Panc1 (cell line): ENCODE measurements around the gene LMO3. TPM values are rescaled to one million over a fixed set of nuclear protein-coding genes. Genes with fewer than 3 reads are reported as not detected.

ENCODE experiments used
- ATAC-seq: fragments of 200-7000 bp; cut with Tn5 transposase; 2 replicates; pipeline ENCODE4 v1.9.1; 2020; ENCODE audit warnings: mild to moderate bottlenecking, moderate library complexity
- BruUV-seq: library from RNA; stranded (reverse); fragments of 400-500 nt; replicated peaks from 2 replicates; lab custom pipeline; 2021; lab: Mats Ljungman, UMichigan
- CTCF ChIA-PET: fragments of 300-600 bp; sonication (Branson Sonifier 250); formaldehyde crosslinking; loops from one replicate; lab custom pipeline; 2022; ENCODE audit warnings: antibody characterized with exemption; lab: Charles Lee
- POLR2A ChIA-PET: fragments of 300-600 bp; sonication (Branson Sonifier 250); formaldehyde crosslinking; loops from one replicate; lab custom pipeline; 2022; ENCODE audit warnings: antibody characterized with exemption; lab: Charles Lee
- DNase-seq: peaks from one replicate; pipeline ENCODE4 v3.0.0-alpha.2; 2010; ENCODE audit warnings: low read depth, low spot score
- H3K27ac ChIP-seq: 2 replicates; pipeline ENCODE4 v1.5.1; 2011; ENCODE audit warnings: mild to moderate bottlenecking, low read length, inconsistent platforms
- H3K27me3 ChIP-seq: fragments of 200-500 bp; sonication (Bioruptor generic); 2 replicates; pipeline ENCODE4 v1.6.0; 2014; ENCODE audit warnings: low read length, inconsistent platforms; ENCODE audit not compliant: control insufficient read depth, insufficient read depth
- H3K36me3 ChIP-seq: fragments of 200-500 bp; sonication (Bioruptor generic); 2 replicates; pipeline ENCODE4 v1.5.1; 2014; ENCODE audit warnings: inconsistent platforms, mild to moderate bottlenecking, low read length, moderate library complexity; ENCODE audit not compliant: control insufficient read depth, insufficient read depth
- H3K4me1 ChIP-seq: 2 replicates; pipeline ENCODE4 v1.5.1; 2011; ENCODE audit warnings: inconsistent platforms, mild to moderate bottlenecking, low read length, moderate library complexity; ENCODE audit not compliant: control insufficient read depth, insufficient read depth
- H3K4me3 ChIP-seq, 2 experiments: 2 replicates each; pipeline ENCODE4 v1.5.1; 2011 to 2012; ENCODE audit warnings: low read depth in 2 of 2, low read length in 2 of 2, mild to moderate bottlenecking in 2 of 2, inconsistent platforms in 1 of 2, moderate library complexity in 1 of 2
- H3K9me3 ChIP-seq: fragments of 200-500 bp; sonication (Bioruptor generic); 2 replicates; pipeline ENCODE4 v1.5.1; 2014; ENCODE audit warnings: low read depth, mild to moderate bottlenecking, inconsistent platforms, low read length, moderate library complexity; ENCODE audit not compliant: control insufficient read depth, insufficient read depth
- POLR2AphosphoS5 ChIP-seq: IDR thresholded peaks from 2 replicates; pipeline ENCODE4 v1.6.1; 2012; ENCODE audit warnings: mild to moderate bottlenecking, low read depth, low read length, moderate library complexity
- SIN3A ChIP-seq: IDR thresholded peaks from 2 replicates; pipeline ENCODE4 v1.6.1; 2012; ENCODE audit warnings: low read depth, mild to moderate bottlenecking, low read length, moderate library complexity, borderline replicate concordance; ENCODE audit not compliant: insufficient read depth
- TCF7L2 ChIP-seq: IDR thresholded peaks from 2 replicates; pipeline ENCODE4 v1.6.1; 2011; ENCODE audit warnings: mild to moderate bottlenecking, low read depth, low read length, inconsistent platforms
- in situ Hi-C: cut with HindIII; loops from 2 replicates; pipeline ENCODE4 v1.10.0; 2016; ENCODE audit warnings: low sequenced_read_pairs, low pct_unique_long_range_greater_than_20kb
- intact Hi-C: fragments of 100-400 bp; cut with micrococcal nuclease; formaldehyde crosslinking; loops from one replicate; pipeline ENCODE4 v1.10.0; 2022; ENCODE audit not compliant: unreplicated experiment
- total RNA-seq: library from RNA; stranded (reverse); gene quantifications from one replicate; pipeline ENCODE4 v1.2.1, GENCODE V29; 2021; ENCODE audit not compliant: unreplicated experiment
- TF ChIP-seq, protein P1 (sequence below), 2 experiments: IDR thresholded peaks; 2 replicates each; pipeline ENCODE4 v1.6.1; 2011 to 2012; ENCODE audit warnings: low read depth in 2 of 2, control low read depth in 1 of 2, low read length in 1 of 2, mild to moderate bottlenecking in 1 of 2, moderate library complexity in 1 of 2; ENCODE audit not compliant: insufficient read depth in 1 of 2
- TF ChIP-seq, protein P2 (sequence below): fragments of 450-650 bp; IDR thresholded peaks from 2 replicates; pipeline ENCODE4 v1.5.1; 2017; ENCODE audit warnings: mild to moderate bottlenecking

Gene LMO3
- total RNA-seq, 1 experiment from 2014 or later: 0.51 TPM

GRCh38 chr12:16553457-16553856 lies 52.5 kb downstream of the LMO3 start:
- intact Hi-C loops (no loop called here), in situ Hi-C loops (no loop called here)
- ChIA-PET CTCF (no interaction called here), POLR2A (no interaction called here)
- Histone ChIP-seq H3K4me1 (no peaks in the 10 kb centered on the region), H3K36me3 (no peaks in the 10 kb centered on the region; the same call in 1 of the 2 replicates), H3K4me3 (no peak overlapping the region), H3K27me3 (no peaks in the 10 kb centered on the region), H3K9me3 (no peaks in the 10 kb centered on the region), H3K27ac (no peak overlapping the region)
- ATAC-seq (no peak), DNase-seq (no peak)
- BruUV-seq: no TSS peak
- TF ChIP-seq POLR2AphosphoS5 (no peak), SIN3A (no peak), TCF7L2 (no peak)
- TF ChIP-seq, protein P1, sequence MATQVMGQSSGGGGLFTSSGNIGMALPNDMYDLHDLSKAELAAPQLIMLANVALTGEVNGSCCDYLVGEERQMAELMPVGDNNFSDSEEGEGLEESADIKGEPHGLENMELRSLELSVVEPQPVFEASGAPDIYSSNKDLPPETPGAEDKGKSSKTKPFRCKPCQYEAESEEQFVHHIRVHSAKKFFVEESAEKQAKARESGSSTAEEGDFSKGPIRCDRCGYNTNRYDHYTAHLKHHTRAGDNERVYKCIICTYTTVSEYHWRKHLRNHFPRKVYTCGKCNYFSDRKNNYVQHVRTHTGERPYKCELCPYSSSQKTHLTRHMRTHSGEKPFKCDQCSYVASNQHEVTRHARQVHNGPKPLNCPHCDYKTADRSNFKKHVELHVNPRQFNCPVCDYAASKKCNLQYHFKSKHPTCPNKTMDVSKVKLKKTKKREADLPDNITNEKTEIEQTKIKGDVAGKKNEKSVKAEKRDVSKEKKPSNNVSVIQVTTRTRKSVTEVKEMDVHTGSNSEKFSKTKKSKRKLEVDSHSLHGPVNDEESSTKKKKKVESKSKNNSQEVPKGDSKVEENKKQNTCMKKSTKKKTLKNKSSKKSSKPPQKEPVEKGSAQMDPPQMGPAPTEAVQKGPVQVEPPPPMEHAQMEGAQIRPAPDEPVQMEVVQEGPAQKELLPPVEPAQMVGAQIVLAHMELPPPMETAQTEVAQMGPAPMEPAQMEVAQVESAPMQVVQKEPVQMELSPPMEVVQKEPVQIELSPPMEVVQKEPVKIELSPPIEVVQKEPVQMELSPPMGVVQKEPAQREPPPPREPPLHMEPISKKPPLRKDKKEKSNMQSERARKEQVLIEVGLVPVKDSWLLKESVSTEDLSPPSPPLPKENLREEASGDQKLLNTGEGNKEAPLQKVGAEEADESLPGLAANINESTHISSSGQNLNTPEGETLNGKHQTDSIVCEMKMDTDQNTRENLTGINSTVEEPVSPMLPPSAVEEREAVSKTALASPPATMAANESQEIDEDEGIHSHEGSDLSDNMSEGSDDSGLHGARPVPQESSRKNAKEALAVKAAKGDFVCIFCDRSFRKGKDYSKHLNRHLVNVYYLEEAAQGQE (IDR thresholded peaks at IDR 0.05; ENCODE audit: insufficient read depth in 1 of 2, low read depth in 2 of 2, low read length in 1 of 2): no peak
- TF ChIP-seq, protein P2, sequence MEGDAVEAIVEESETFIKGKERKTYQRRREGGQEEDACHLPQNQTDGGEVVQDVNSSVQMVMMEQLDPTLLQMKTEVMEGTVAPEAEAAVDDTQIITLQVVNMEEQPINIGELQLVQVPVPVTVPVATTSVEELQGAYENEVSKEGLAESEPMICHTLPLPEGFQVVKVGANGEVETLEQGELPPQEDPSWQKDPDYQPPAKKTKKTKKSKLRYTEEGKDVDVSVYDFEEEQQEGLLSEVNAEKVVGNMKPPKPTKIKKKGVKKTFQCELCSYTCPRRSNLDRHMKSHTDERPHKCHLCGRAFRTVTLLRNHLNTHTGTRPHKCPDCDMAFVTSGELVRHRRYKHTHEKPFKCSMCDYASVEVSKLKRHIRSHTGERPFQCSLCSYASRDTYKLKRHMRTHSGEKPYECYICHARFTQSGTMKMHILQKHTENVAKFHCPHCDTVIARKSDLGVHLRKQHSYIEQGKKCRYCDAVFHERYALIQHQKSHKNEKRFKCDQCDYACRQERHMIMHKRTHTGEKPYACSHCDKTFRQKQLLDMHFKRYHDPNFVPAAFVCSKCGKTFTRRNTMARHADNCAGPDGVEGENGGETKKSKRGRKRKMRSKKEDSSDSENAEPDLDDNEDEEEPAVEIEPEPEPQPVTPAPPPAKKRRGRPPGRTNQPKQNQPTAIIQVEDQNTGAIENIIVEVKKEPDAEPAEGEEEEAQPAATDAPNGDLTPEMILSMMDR: no peak

GRCh38 chr12:16552301-16552700 lies 53.7 kb downstream of the LMO3 start:
- Histone ChIP-seq H3K36me3 (no peaks in the 10 kb centered on the region; the same call in 1 of the 2 replicates), H3K27ac (no peak overlapping the region), H3K4me3 (no peak overlapping the region), H3K9me3 (no peaks in the 10 kb centered on the region), H3K27me3 (no peaks in the 10 kb centered on the region), H3K4me1 (no peaks in the 10 kb centered on the region)
- POLR2A ChIA-PET: no interaction called here
- CTCF ChIA-PET: no interaction called here
- in situ Hi-C loops: no loop called here
- intact Hi-C loops: no loop called here
- no TSS peak for BruUV-seq
- DNase-seq (no peak), ATAC-seq (no peak)
- TF ChIP-seq, protein P1 (IDR thresholded peaks at IDR 0.05; ENCODE audit: insufficient read depth in 1 of 2, low read depth in 2 of 2, low read length in 1 of 2): no peak
- no peak for TF ChIP-seq TCF7L2
- no peak for TF ChIP-seq POLR2AphosphoS5
- TF ChIP-seq, protein P2: no peak
- no peak for TF ChIP-seq SIN3A
